Activated gamma-delta T cell (primary cell): ENCODE data around the gene PLEKHA3.
"Not testable (repeated sequence)": the region's sequence is repeated elsewhere in the genome, so short reads cannot be mapped to it uniquely, and the experiment has no call there.

ENCODE experiments used
- DNase-seq: peaks from one replicate; lab custom pipeline; 2025; lab: John Stamatoyannopoulos, UW

PLEKHA3 gene

GRCh38 chr2:178522950-178523595 lies 42.8 kb downstream of the PLEKHA3 start:
- DNase-seq = peak; percentile 47

GRCh38 chr2:178523596-178524134 lies 43.4 kb downstream of the PLEKHA3 start:
- DNase-seq = no peak

GRCh38 chr2:178525010-178525409 lies 44.8 kb downstream of the PLEKHA3 start:
- not testable (repeated sequence) for DNase-seq

- DNase-seq = not testable (repeated sequence)
These were observed 45.2 kb downstream of the PLEKHA3 start for GRCh38 chr2:178525460-178525859.

GRCh38 chr2:178526256-178526655 lies 46.0 kb downstream of the PLEKHA3 start:
- DNase-seq = no peak

- DNase-seq = no peak
These were observed 47.3 kb downstream of the PLEKHA3 start for GRCh38 chr2:178527592-178527991.

GRCh38 chr2:178528647-178529046 lies 48.4 kb downstream of the PLEKHA3 start:
- no peak for DNase-seq

GRCh38 chr2:178529194-178529593 lies 48.9 kb downstream of the PLEKHA3 start:
- no peak for DNase-seq

- no peak for DNase-seq
These were observed 49.9 kb downstream of the PLEKHA3 start for GRCh38 chr2:178530131-178530530.

- DNase-seq = no peak
These were observed 50.4 kb downstream of the PLEKHA3 start for GRCh38 chr2:178530625-178531142.

GRCh38 chr2:178531168-178531567 lies 50.9 kb downstream of the PLEKHA3 start:
- DNase-seq = no peak

GRCh38 chr2:178536037-178536436 lies 55.8 kb downstream of the PLEKHA3 start:
- no peak for DNase-seq

- no peak for DNase-seq
These were observed 61.9 kb downstream of the PLEKHA3 start for GRCh38 chr2:178542161-178542560.

GRCh38 chr2:178542569-178542968 lies 62.3 kb downstream of the PLEKHA3 start:
- no peak for DNase-seq

- DNase-seq = no peak
These were observed 70.1 kb downstream of the PLEKHA3 start for GRCh38 chr2:178550352-178550751.

GRCh38 chr2:178553047-178553446 lies 72.8 kb downstream of the PLEKHA3 start:
- DNase-seq = no peak
